K562 (cell line): ENCODE measurements around the gene LRRC75A. TPM values are rescaled to one million over a fixed set of nuclear protein-coding genes. Genes with fewer than 3 reads are reported as not detected.

Experiments used
- CCNT2 ChIP-seq: IDR thresholded peaks from 2 replicates; pipeline ENCODE4 v1.6.1; 2011; ENCODE audit warnings: borderline replicate concordance, low read depth, mild to moderate bottlenecking, moderate library complexity, mixed read lengths, low read length; ENCODE audit not compliant: insufficient read length; ENCODE audit errors: extremely low read depth
- DLX4 ChIP-seq: fragments of 250-450 bp; sonication (Bioruptor Pico); IDR thresholded peaks from 2 replicates; pipeline ENCODE4 v1.6.1; 2021; ENCODE audit warnings: mild to moderate bottlenecking
- E2F1 ChIP-seq: sonication (generic); formaldehyde crosslinking; IDR thresholded peaks from 2 replicates; pipeline ENCODE4 v1.8.1; 2023; ENCODE audit warnings: mild to moderate bottlenecking, missing genetic modification reagents, moderate library complexity
- ESRRB ChIP-seq: fragments of 250-450 bp; sonication (Bioruptor Pico); IDR thresholded peaks from 2 replicates; pipeline ENCODE4 v1.5.0; 2020; ENCODE audit warnings: mild to moderate bottlenecking, moderate library complexity, borderline replicate concordance
- KDM4B ChIP-seq, 2 experiments: fragments of 450-650 bp in 1 of 2; sonication (generic) in 1 of 2; IDR thresholded peaks; 2 replicates each; pipeline ENCODE4 v1.6.1; 2016 to 2017; ENCODE audit warnings: borderline replicate concordance in 2 of 2, antibody characterized with exemption in 1 of 2, low read depth in 1 of 2, mild to moderate bottlenecking in 1 of 2
- NFE2L1 ChIP-seq: fragments of 450-650 bp; IDR thresholded peaks from 2 replicates; pipeline ENCODE4 v1.6.1; 2016; ENCODE audit warnings: missing genetic modification characterization, low read depth, mild to moderate bottlenecking, missing compliant biosample characterization, moderate library complexity, borderline replicate concordance
- RNF2 ChIP-seq: sonication (generic); IDR thresholded peaks from 2 replicates; pipeline ENCODE4 v1.6.1; 2016
- SRF ChIP-seq, 2 experiments: fragments of 250-450, 450-650 bp in 1 of 2; sonication (Bioruptor Pico) in 1 of 2; sonication (generic) in 1 of 2; formaldehyde crosslinking; IDR thresholded peaks; 2 replicates each; pipeline versions ENCODE4 v1.5.0 to v1.5.1; 2020 to 2022; ENCODE audit warnings: mild to moderate bottlenecking in 1 of 2, missing genetic modification reagents in 1 of 2
- SRSF3 ChIP-seq: fragments of 200-400 bp; formaldehyde crosslinking; IDR thresholded peaks from 2 replicates; pipeline ENCODE4 v1.6.1; 2016; ENCODE audit warnings: mild to moderate bottlenecking, low read length, moderate library complexity; ENCODE audit not compliant: insufficient read depth
- TFE3 ChIP-seq: fragments of 450-650 bp; formaldehyde crosslinking; IDR thresholded peaks from 2 replicates; pipeline ENCODE4 v1.4.0; 2020; ENCODE audit warnings: mild to moderate bottlenecking, mixed read lengths
- ZBTB12 ChIP-seq: fragments of 250-450 bp; sonication (Bioruptor Pico); IDR thresholded peaks from 2 replicates; pipeline ENCODE4 v1.4.0; 2020
- ZKSCAN1 ChIP-seq: fragments of 150-350 bp; IDR thresholded peaks from 2 replicates; pipeline ENCODE4 v1.6.1; 2016; ENCODE audit warnings: low read depth, low read length
- ZNF175 ChIP-seq: fragments of 200-800 bp; sonication (Bioruptor generic); IDR thresholded peaks from 2 replicates; pipeline ENCODE4 v1.6.1; 2016; ENCODE audit warnings: low read depth, mild to moderate bottlenecking, missing genetic modification characterization, missing compliant biosample characterization
- ZNF263 ChIP-seq: sonication (generic); formaldehyde crosslinking; IDR thresholded peaks from 2 replicates; pipeline ENCODE4 v1.8.0; 2022; ENCODE audit warnings: mild to moderate bottlenecking, missing genetic modification reagents, borderline replicate concordance
- ZNF518B ChIP-seq: fragments of 250-450 bp; sonication (Bioruptor Pico); IDR thresholded peaks from 2 replicates; pipeline ENCODE4 v1.5.0; 2021; ENCODE audit warnings: mild to moderate bottlenecking, moderate library complexity
- ZNF780A ChIP-seq: fragments of 250-450 bp; sonication (Bioruptor Pico); IDR thresholded peaks from 2 replicates; pipeline ENCODE4 v1.5.0; 2021; ENCODE audit warnings: mild to moderate bottlenecking
- polyA plus RNA-seq, 8 experiments: library from polyadenylated mRNA; depleted of rRNA in 4 of 8; stranded (reverse) in 5 of 8; unstranded in 3 of 8; fragments of >200 nt; fragmentation: Nextera tagmentation in 2 of 8; fragmentation: Illumina TruSeq in 1 of 8; extraction: Ambion mirVana in 2 of 8; extraction: Trizol in 1 of 8; gene quantifications; 2 replicates each; pipeline versions ENCODE4 v1.2.1 to v1.2.3, GENCODE V29; 2011 to 2014; ENCODE audit warnings: inconsistent platforms in 1 of 8, missing spikeins in 1 of 8
- total RNA-seq, 7 experiments: library from RNA; depleted of rRNA in 6 of 7; stranded (reverse); fragments of >200 nt in 6 of 7; fragmentation: Illumina TruSeq in 2 of 7; extraction: Trizol in 2 of 7; gene quantifications; 2 replicates each; pipeline versions ENCODE4 v1.2.1 to v1.2.3, GENCODE V29; 2011 to 2021; ENCODE audit warnings: low replicate concordance in 1 of 7

LRRC75A gene
- total and polyA plus RNA-seq, 9 of the 15 experiments (the other 6 are each of a cell fraction or from before 2014, with no cell fraction given) = 0.04 to 0.34 (median 0.08) TPM; not detected in 5

GRCh38 chr17:16415031-16415924, 76.7 kb downstream of the LRRC75A start, which contains the start of gene TRPV2 (continued):
- no peak for TF ChIP-seq ZBTB12 (CRISPR knock-in tag)
- no peak for TF ChIP-seq ESRRB (CRISPR knock-in tag)
- no peak for TF ChIP-seq ZNF518B (CRISPR knock-in tag)
- no peak for TF ChIP-seq SRSF3
- no peak for TF ChIP-seq CCNT2
- TF ChIP-seq TFE3 = no peak
- no peak for TF ChIP-seq ZNF263
- TF ChIP-seq KDM4B (IDR thresholded peaks at IDR 0.05; ENCODE audit: borderline replicate concordance in 2 of 2, low read depth in 1 of 2) = no peak
- no peak for TF ChIP-seq ZNF780A (CRISPR knock-in tag)
- TF ChIP-seq RNF2 = no peak
- no peak for TF ChIP-seq ZKSCAN1
- TF ChIP-seq E2F1 = no peak
- TF ChIP-seq SRF (CRISPR knock-in tag; IDR thresholded peaks at IDR 0.05) = 0 out of 4 replicates have a peak, but pooled peaks of 1 of the 2 experiments have one; percentile 10
- TF ChIP-seq NFE2L1 (tag) = no peak
- no peak for TF ChIP-seq ZNF175
- TF ChIP-seq DLX4 (CRISPR knock-in tag) = no peak
